Neutrophil (primary cell): ENCODE data around the gene TKTL1.

ENCODE experiments used
- H3K27ac ChIP-seq: fragments of 200-600 bp; sonication (generic); 2 replicates; pipeline ENCODE4 v1.5.1; 2016; ENCODE audit warnings: mild to moderate bottlenecking, moderate library complexity
- H3K27me3 ChIP-seq: fragments of 200-600 bp; sonication (generic); 2 replicates; pipeline ENCODE4 v1.6.0; 2016; ENCODE audit warnings: mild to moderate bottlenecking
- H3K36me3 ChIP-seq: fragments of 200-600 bp; sonication (generic); 2 replicates; pipeline ENCODE4 v1.5.1; 2017
- H3K4me1 ChIP-seq, 2 experiments: fragments of 200-600 bp in 1 of 2; sonication (generic) in 1 of 2; 1 replicate in 1 of 2; 2 replicates in 1 of 2; pipeline versions ENCODE4 v1.5.1 to v1.6.1; 2013 to 2016; ENCODE audit warnings: low read depth in 1 of 2, low read length in 1 of 2, mild to moderate bottlenecking in 1 of 2, moderate library complexity in 1 of 2; ENCODE audit not compliant: control insufficient read depth in 1 of 2, insufficient read depth in 1 of 2
- H3K4me3 ChIP-seq, 2 experiments: fragments of 200-600 bp in 1 of 2; sonication (generic) in 1 of 2; 1 replicate in 1 of 2; 2 replicates in 1 of 2; pipeline ENCODE4 v1.5.1; 2013 to 2016; ENCODE audit warnings: low read depth in 1 of 2, low read length in 1 of 2, mild to moderate bottlenecking in 1 of 2, moderate library complexity in 1 of 2
- H3K9me3 ChIP-seq: fragments of 200-600 bp; sonication (generic); 2 replicates; pipeline ENCODE4 v1.5.1; 2016
- TF ChIP-seq, protein P1 (sequence below): fragments of 200-600 bp; sonication (generic); IDR thresholded peaks from 2 replicates; pipeline ENCODE4 v1.5.1; 2016; ENCODE audit warnings: antibody characterized with exemption

Gene TKTL1

GRCh38 chrX:154365997-154366665 is 70.5 kb downstream of the TKTL1 start:
- peak overlapping the region; percentile 97 for H3K27ac ChIP-seq
- no peak overlapping the region for H3K4me3 ChIP-seq
- no peaks in the 10 kb centered on the region for H3K27me3 ChIP-seq
- H3K36me3 ChIP-seq = peaks cover 69% of the 10 kb centered on the region
- TF ChIP-seq, protein P1, sequence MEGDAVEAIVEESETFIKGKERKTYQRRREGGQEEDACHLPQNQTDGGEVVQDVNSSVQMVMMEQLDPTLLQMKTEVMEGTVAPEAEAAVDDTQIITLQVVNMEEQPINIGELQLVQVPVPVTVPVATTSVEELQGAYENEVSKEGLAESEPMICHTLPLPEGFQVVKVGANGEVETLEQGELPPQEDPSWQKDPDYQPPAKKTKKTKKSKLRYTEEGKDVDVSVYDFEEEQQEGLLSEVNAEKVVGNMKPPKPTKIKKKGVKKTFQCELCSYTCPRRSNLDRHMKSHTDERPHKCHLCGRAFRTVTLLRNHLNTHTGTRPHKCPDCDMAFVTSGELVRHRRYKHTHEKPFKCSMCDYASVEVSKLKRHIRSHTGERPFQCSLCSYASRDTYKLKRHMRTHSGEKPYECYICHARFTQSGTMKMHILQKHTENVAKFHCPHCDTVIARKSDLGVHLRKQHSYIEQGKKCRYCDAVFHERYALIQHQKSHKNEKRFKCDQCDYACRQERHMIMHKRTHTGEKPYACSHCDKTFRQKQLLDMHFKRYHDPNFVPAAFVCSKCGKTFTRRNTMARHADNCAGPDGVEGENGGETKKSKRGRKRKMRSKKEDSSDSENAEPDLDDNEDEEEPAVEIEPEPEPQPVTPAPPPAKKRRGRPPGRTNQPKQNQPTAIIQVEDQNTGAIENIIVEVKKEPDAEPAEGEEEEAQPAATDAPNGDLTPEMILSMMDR = no peak
- H3K9me3 ChIP-seq = no peaks in the 10 kb centered on the region
- peaks cover 17 to 24% of the 10 kb centered on the region in 2 experiments for H3K4me1 ChIP-seq

- H3K36me3 ChIP-seq = peaks cover 63% of the 10 kb centered on the region
- H3K9me3 ChIP-seq = no peaks in the 10 kb centered on the region
- no peak overlapping the region for H3K4me3 ChIP-seq
- no peaks in the 10 kb centered on the region for H3K27me3 ChIP-seq
- peaks cover 17 to 24% of the 10 kb centered on the region in 2 experiments for H3K4me1 ChIP-seq
- TF ChIP-seq, protein P1 = no peak
- H3K27ac ChIP-seq = peak overlapping the region; percentile 97
Measured at GRCh38 chrX:154366666-154367055, 71.1 kb downstream of the TKTL1 start.

- Histone ChIP-seq H3K27me3 (no peaks in the 10 kb centered on the region), H3K9me3 (no peaks in the 10 kb centered on the region), H3K4me3 (peak overlapping the region; percentile 73 to 91), H3K4me1 (peaks cover 27 to 34% of the 10 kb centered on the region in 2 experiments), H3K27ac (peak overlapping the region; percentile 97), H3K36me3 (peaks cover 53% of the 10 kb centered on the region)
- TF ChIP-seq, protein P1 = no peak
Measured at GRCh38 chrX:154367474-154368308, 72.1 kb downstream of the TKTL1 start.

DNA sequence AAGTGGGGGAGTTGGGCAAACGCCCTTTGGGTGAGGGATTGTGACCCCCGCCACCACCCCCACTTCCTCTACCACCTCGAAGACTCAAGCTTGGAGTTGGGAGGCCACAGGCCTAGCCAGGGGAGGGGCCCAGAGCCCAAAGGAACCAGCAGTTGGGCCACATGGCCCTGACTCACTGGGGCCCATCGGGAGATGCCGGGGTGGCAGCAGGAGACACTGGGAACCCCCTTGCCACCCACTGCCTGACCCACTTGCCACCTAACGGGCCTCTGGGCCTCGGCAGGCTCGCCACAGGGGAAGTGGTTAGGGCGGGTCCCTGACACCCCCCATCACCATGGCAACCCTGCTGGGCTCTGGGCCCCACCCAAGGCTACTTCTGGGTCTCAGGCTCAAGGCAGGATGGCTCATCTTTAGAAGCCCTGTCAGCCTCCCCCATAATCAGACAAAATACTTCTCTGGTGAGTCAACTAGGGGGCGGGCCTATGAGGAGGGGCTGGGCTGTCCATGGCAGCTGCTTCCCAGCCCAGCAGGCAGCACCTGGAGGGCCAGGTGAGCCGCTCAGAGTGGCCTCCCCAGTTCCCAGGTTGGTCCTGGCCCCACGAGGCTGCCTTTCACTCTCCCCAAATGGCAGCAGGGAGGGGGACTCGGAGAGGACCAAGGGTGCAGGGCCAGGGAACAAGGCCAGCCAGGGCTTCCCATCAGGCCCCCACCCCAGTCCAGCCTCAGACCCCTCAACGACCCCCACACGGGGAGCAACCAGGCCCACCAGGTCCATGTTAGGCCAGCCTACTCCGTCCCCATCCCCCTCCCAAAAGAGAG is 73.2 kb downstream of the TKTL1 start:
- Histone ChIP-seq H3K36me3 (peaks cover 42% of the 10 kb centered on the region), H3K27me3 (no peaks in the 10 kb centered on the region), H3K4me1 (peaks cover 38 to 45% of the 10 kb centered on the region in 2 experiments), H3K4me3 (peak overlapping the region; percentile 73 to 91), H3K9me3 (no peaks in the 10 kb centered on the region), H3K27ac (peak overlapping the region; percentile 97)
- TF ChIP-seq, protein P1 = peak; percentile 40
